ENCODE data around the gene CGNL1. TPM values are rescaled to one million over a fixed set of nuclear protein-coding genes. Genes with fewer than 3 reads are reported as not detected.

The CGNL1 gene
- total RNA-seq, 1 donor from 2014 or later, result 3.0 TPM

DNA sequence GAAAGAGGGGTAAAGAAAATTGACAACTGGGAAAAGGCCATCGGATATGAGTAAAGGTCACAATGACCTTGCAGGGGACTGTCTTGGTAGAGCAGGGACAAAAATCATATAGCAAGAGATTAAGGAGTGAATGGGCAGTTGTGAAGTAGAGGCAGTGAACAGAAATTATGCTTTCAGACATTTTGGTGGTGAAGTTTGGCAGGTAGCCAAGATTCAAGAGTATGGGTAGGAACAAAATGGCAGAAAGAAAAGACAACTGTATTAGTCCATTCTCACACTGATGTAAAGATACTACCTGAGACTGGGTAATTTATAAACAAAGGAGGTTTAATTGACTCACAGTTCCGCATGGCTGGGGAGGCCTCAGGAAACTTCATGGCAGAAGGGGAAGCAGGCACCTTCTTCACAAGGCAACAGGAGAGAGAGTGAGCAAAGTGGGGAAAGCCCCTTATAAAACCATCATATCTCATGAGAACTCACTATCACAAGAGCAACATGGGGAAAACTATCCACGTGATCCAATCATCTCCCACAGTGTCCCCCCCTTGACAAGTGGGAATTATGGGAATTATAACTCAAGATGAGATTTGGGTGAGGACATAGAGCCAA, 84.0 kb downstream of the CGNL1 start:
- DNase-seq (ENCODE audit: low spot score), result no peak
- H3K36me3 ChIP-seq, result no peaks in the 10 kb centered on the region
- H3K27me3 ChIP-seq, result no peaks in the 10 kb centered on the region
- no peaks in the 10 kb centered on the region for H3K79me2 ChIP-seq (ENCODE audit: low read depth)
- no peaks in the 10 kb centered on the region for H3F3A ChIP-seq (ENCODE audit: low read depth)
- H3K4me2 ChIP-seq, result no peak overlapping the region
- H3K27me3 Mint-ChIP-seq (ENCODE audit: insufficient read depth, low read depth), result peaks cover 2% of the 10 kb centered on the region
- no peak overlapping the region for H3K9ac ChIP-seq
- H3K9me3 ChIP-seq (ENCODE audit: low read depth), result no peaks in the 10 kb centered on the region
- H2AFZ ChIP-seq (replicated peaks), result no peak overlapping the region
- no peak overlapping the region for H3K4me3 ChIP-seq
- no peak overlapping the region for H3K27ac ChIP-seq
- no peak overlapping the region for H3K4me3 Mint-ChIP-seq
- H4K20me1 ChIP-seq (ENCODE audit: low read depth), result no peaks in the 10 kb centered on the region
- no peaks in the 10 kb centered on the region for H3K9me3 Mint-ChIP-seq
- no peaks in the 10 kb centered on the region for H3K4me1 Mint-ChIP-seq
- peaks cover 8% of the 10 kb centered on the region for H3K4me1 ChIP-seq
- no peaks in the 10 kb centered on the region for H3K36me3 Mint-ChIP-seq
- H3K27ac Mint-ChIP-seq, result no peak overlapping the region
- TF ChIP-seq CTCF (IDR thresholded peaks at IDR 0.05) (no peak), EZH2phosphoT487 (IDR thresholded peaks at IDR 0.05) (no peak), EZH2 (IDR thresholded peaks at IDR 0.05) (no peak)

DNA sequence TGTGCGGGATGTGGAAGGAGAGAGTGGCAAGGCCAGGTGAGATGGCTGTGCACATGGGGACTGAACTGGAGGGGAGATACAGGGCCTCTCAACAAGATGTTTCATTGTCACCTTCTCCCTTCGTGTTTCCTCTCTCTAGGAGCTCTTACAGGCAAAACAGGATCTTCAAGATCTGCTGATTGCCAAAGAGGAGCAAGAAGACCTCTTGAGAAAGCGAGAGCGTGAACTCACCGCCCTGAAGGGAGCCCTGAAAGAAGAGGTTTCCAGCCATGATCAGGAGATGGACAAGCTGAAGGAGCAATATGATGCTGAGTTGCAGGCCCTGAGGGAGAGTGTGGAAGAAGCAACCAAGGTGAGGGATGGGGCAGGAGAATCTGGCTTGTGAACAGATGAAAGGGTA, 85.2 kb downstream of the CGNL1 start:
- no peaks in the 10 kb centered on the region for H3K9me3 ChIP-seq (ENCODE audit: low read depth)
- no peak overlapping the region for H2AFZ ChIP-seq (replicated peaks)
- H3K4me2 ChIP-seq, result no peak overlapping the region
- H3K4me3 ChIP-seq, result no peak overlapping the region
- H3K4me1 ChIP-seq, result peaks cover 8% of the 10 kb centered on the region
- no peak overlapping the region for H3K27ac ChIP-seq
- Mint-ChIP-seq H3K36me3 (no peaks in the 10 kb centered on the region), H3K27ac (no peak overlapping the region), H3K9me3 (no peaks in the 10 kb centered on the region), H3K27me3 (ENCODE audit: insufficient read depth, low read depth) (peaks cover 3% of the 10 kb centered on the region), H3K4me1 (no peaks in the 10 kb centered on the region), H3K4me3 (no peak overlapping the region)
- no peaks in the 10 kb centered on the region for H4K20me1 ChIP-seq (ENCODE audit: low read depth)
- no peaks in the 10 kb centered on the region for H3F3A ChIP-seq (ENCODE audit: low read depth)
- no peaks in the 10 kb centered on the region for H3K36me3 ChIP-seq
- H3K27me3 ChIP-seq, result no peaks in the 10 kb centered on the region
- TF ChIP-seq EZH2phosphoT487 (IDR thresholded peaks at IDR 0.05) (no peak), CTCF (IDR thresholded peaks at IDR 0.05) (no peak), EZH2 (IDR thresholded peaks at IDR 0.05) (no peak)
- no peak overlapping the region for H3K9ac ChIP-seq
- no peak for DNase-seq (ENCODE audit: low spot score)
- H3K79me2 ChIP-seq (ENCODE audit: low read depth), result no peaks in the 10 kb centered on the region

DNA sequence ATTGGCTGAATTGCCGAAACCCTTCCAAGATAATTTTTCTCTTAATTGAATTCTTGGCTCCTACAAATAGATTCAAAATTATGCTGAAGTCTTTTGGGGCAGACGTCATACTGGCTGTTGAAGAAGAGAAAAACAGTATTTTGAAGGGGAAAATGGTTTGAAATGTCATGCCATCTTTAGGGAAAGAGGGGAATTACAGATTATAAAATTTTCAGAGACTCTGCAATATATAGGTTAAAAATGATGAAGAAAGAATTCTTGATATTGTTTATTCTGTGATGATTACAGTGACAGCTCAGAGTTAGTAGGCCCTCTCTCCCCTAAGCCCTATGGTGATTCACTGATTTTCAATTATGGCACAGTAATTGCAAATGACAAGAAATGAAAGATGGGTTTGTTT, 86.1 kb downstream of the CGNL1 start:
- Histone ChIP-seq H3K27ac (no peak overlapping the region), H3K4me3 (no peak overlapping the region), H3K27me3 (no peaks in the 10 kb centered on the region), H2AFZ (replicated peaks) (no peak overlapping the region), H3K4me2 (no peak overlapping the region), H3K9me3 (ENCODE audit: low read depth) (no peaks in the 10 kb centered on the region), H3F3A (ENCODE audit: low read depth) (no peaks in the 10 kb centered on the region), H3K9ac (no peak overlapping the region), H4K20me1 (ENCODE audit: low read depth) (no peaks in the 10 kb centered on the region), H3K4me1 (peaks cover 8% of the 10 kb centered on the region), H3K36me3 (no peaks in the 10 kb centered on the region), H3K79me2 (ENCODE audit: low read depth) (no peaks in the 10 kb centered on the region)
- H3K9me3 Mint-ChIP-seq, result no peaks in the 10 kb centered on the region
- no peak for DNase-seq (ENCODE audit: low spot score)
- H3K4me3 Mint-ChIP-seq, result no peak overlapping the region
- H3K36me3 Mint-ChIP-seq, result no peaks in the 10 kb centered on the region
- H3K27me3 Mint-ChIP-seq (ENCODE audit: insufficient read depth, low read depth), result peaks cover 3% of the 10 kb centered on the region
- no peak overlapping the region for H3K27ac Mint-ChIP-seq
- H3K4me1 Mint-ChIP-seq, result no peaks in the 10 kb centered on the region
- no peak for TF ChIP-seq EZH2 (IDR thresholded peaks at IDR 0.05)

- Mint-ChIP-seq H3K27me3 (ENCODE audit: insufficient read depth, low read depth) (peaks cover 3% of the 10 kb centered on the region), H3K9me3 (no peaks in the 10 kb centered on the region), H3K4me1 (no peaks in the 10 kb centered on the region), H3K36me3 (no peaks in the 10 kb centered on the region), H3K4me3 (no peak overlapping the region), H3K27ac (no peak overlapping the region)
- H3K9ac ChIP-seq, result no peak overlapping the region
- H3K4me2 ChIP-seq, result no peak overlapping the region
- no peaks in the 10 kb centered on the region for H3K9me3 ChIP-seq (ENCODE audit: low read depth)
- no peaks in the 10 kb centered on the region for H3K79me2 ChIP-seq (ENCODE audit: low read depth)
- no peak overlapping the region for H3K4me3 ChIP-seq
- no peaks in the 10 kb centered on the region for H3K36me3 ChIP-seq
- H2AFZ ChIP-seq (replicated peaks), result no peak overlapping the region
- H3K4me1 ChIP-seq, result peaks cover 8% of the 10 kb centered on the region
- H4K20me1 ChIP-seq (ENCODE audit: low read depth), result no peaks in the 10 kb centered on the region
- no peaks in the 10 kb centered on the region for H3F3A ChIP-seq (ENCODE audit: low read depth)
- TF ChIP-seq EZH2 (IDR thresholded peaks at IDR 0.05), result no peak
- no peak for TF ChIP-seq EZH2phosphoT487 (IDR thresholded peaks at IDR 0.05)
- no peak for TF ChIP-seq CTCF (IDR thresholded peaks at IDR 0.05)
- H3K27ac ChIP-seq, result no peak overlapping the region
- DNase-seq (ENCODE audit: low spot score), result no peak
- no peaks in the 10 kb centered on the region for H3K27me3 ChIP-seq
Measured at GRCh38 chr15:57463360-57463759, 87.1 kb downstream of the CGNL1 start.
